HL-60 (cell line): Measurements from ENCODE around the gene MANF.

Source experiments
- DNase-seq, 2 experiments: peaks; one replicate each; pipeline ENCODE4 v3.0.0-alpha.2; 2010 to 2020; ENCODE audit warnings: low read depth in 1 of 2, low spot score in 1 of 2
- H3K27ac ChIP-seq: fragments of 250-450 bp; sonication (Bioruptor Pico); replicated peaks from 2 replicates; pipeline ENCODE4 v1.5.1; 2020; ENCODE audit warnings: mild to moderate bottlenecking, moderate library complexity
- H3K27me3 ChIP-seq: fragments of 250-450 bp; sonication (Bioruptor Pico); 2 replicates; pipeline ENCODE4 v1.5.1; 2021; ENCODE audit warnings: mild to moderate bottlenecking, moderate library complexity; ENCODE audit not compliant: insufficient read depth, poor library complexity, severe bottlenecking
- H3K4me3 ChIP-seq: replicated peaks from 2 replicates; pipeline ENCODE4 v1.5.1; 2011; ENCODE audit warnings: mild to moderate bottlenecking, control low read depth, low read length; ENCODE audit not compliant: insufficient read depth
- CTCF ChIP-seq: IDR thresholded peaks from one replicate; pipeline ENCODE4 v1.5.1; 2011; ENCODE audit warnings: low read length, control low read depth, inconsistent platforms; ENCODE audit not compliant: insufficient read depth
- GABPA ChIP-seq: IDR thresholded peaks from 2 replicates; pipeline ENCODE4 v1.6.1; 2012; ENCODE audit warnings: low read depth
- POLR2AphosphoS5 ChIP-seq: IDR thresholded peaks from 2 replicates; pipeline ENCODE4 v1.6.1; 2012; ENCODE audit warnings: low read depth
- REST ChIP-seq: IDR thresholded peaks from 2 replicates; pipeline ENCODE4 v1.6.1; 2012; ENCODE audit warnings: low read depth; ENCODE audit not compliant: insufficient replicate concordance
- SPI1 ChIP-seq: IDR thresholded peaks from 2 replicates; pipeline ENCODE4 v1.6.1; 2012; ENCODE audit warnings: low read depth, mild to moderate bottlenecking, borderline replicate concordance

The MANF gene

GRCh38 chr3:51378065-51378464 is 7.0 kb upstream of the MANF start:
- Histone ChIP-seq H3K27ac (no peak overlapping the region), H3K27me3 (no peaks in the 10 kb centered on the region), H3K4me3 (no peak overlapping the region)
- no peak for TF ChIP-seq SPI1
- DNase-seq, result no peak

- no peak for DNase-seq
- Histone ChIP-seq H3K4me3 (no peak overlapping the region), H3K27ac (no peak overlapping the region), H3K27me3 (no peaks in the 10 kb centered on the region)
- no peak for TF ChIP-seq REST
- TF ChIP-seq CTCF, result no peak
- TF ChIP-seq SPI1, result no peak
- no peak for TF ChIP-seq POLR2AphosphoS5
- TF ChIP-seq GABPA, result no peak
These were observed 6.4 kb upstream of the MANF start for GRCh38 chr3:51378726-51379125.

GRCh38 chr3:51379301-51379700 is 5.8 kb upstream of the MANF start:
- peak in 1 of 2 experiments; percentile 29 for DNase-seq
- no peak overlapping the region for H3K27ac ChIP-seq
- TF ChIP-seq POLR2AphosphoS5 (peak; percentile 95), SPI1 (no peak)

GRCh38 chr3:51379746-51380455 is 5.2 kb upstream of the MANF start:
- no peak overlapping the region for H3K4me3 ChIP-seq
- H3K27me3 ChIP-seq, result no peaks in the 10 kb centered on the region
- no peak overlapping the region for H3K27ac ChIP-seq
- TF ChIP-seq GABPA (no peak), SPI1 (no peak), REST (no peak), POLR2AphosphoS5 (no peak), CTCF (no peak)
- DNase-seq, result no peak

More at GRCh38 chr3:51379301-51379700, 5.8 kb upstream of the MANF start:
- Histone ChIP-seq H3K27me3 (no peaks in the 10 kb centered on the region), H3K4me3 (no peak overlapping the region)
